Measurements from ENCODE around the gene ASB18.

The ASB18 gene

DNA sequence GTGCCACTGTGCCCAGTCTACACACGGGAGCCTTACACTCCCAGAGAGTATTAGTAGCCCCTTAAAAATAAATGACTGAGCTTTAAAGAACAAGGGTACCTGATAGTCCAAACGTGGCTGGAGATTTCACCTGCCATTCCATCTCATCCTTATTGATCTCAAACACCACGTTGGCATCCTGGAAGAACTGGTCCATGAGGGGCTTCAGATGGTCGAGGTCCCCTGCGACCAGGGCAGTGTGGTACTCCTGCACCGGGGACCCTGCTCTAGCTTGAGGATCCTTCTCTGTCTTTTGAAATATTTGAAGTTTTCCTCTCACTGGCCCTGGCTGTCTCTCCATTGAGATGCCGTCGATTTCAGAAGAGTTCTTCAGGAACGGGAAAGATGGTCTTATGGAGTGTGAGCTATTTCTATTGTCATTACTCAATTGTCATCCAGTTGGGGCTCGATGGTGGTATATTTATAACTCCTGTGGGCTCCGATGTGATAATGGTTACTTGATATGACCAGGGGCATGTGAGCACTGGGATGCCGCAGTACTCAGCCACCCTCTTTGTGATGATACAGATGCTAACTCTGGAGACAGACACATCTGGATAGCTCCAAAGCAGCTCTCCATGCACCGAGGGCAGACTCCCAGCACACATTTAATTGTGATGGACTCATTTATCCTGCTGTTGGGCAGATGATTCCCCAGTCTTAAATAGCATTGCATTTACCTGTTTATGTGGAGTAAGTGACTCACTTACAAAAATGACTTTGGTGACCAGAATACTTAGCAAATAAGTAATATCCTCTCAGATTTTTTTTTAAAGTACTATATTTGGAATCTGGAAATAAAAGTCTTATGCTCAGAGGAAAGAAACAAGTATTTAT, 22.8 kb downstream of the ASB18 start:
- DNase-seq (ENCODE audit: low spot score) = no peak

DNA sequence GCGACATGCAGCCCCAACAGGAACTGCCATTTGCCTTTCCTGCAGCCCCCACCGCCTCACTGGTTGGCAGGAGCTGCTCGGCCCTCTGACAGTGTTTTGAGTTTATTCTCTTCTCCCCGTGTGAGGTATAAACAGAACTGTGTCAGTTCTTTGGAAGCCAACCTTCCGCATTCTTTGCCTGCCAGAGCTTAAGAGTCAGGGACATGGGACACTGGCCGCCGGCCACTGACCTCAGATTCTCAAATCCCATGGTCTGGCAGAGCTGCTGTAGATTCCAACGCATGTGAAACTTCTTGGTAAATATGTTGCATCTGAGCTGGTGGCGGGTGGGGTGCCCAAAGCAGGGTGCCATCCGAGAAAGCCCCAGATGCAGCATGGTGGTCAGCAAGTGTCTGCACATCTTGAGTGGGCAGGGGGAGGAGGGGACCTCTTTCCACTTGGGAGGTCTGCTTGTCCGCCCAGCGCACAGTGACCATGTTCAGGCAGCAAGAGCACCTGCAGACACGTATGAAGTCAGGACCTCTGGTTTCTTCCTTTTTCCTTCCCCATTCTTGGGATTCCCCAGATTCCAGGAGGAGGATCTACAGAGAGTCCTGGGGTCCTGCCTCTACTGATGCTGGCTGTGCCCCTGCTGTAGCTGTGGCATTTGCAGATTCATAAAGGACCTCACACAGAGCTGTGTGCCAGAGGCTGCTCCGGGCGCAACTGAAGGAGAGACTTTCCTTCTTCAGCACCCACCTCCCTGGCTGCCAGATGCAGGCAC, 23.8 kb downstream of the ASB18 start:
- peak; percentile 33 for DNase-seq (ENCODE audit: low spot score)

DNA sequence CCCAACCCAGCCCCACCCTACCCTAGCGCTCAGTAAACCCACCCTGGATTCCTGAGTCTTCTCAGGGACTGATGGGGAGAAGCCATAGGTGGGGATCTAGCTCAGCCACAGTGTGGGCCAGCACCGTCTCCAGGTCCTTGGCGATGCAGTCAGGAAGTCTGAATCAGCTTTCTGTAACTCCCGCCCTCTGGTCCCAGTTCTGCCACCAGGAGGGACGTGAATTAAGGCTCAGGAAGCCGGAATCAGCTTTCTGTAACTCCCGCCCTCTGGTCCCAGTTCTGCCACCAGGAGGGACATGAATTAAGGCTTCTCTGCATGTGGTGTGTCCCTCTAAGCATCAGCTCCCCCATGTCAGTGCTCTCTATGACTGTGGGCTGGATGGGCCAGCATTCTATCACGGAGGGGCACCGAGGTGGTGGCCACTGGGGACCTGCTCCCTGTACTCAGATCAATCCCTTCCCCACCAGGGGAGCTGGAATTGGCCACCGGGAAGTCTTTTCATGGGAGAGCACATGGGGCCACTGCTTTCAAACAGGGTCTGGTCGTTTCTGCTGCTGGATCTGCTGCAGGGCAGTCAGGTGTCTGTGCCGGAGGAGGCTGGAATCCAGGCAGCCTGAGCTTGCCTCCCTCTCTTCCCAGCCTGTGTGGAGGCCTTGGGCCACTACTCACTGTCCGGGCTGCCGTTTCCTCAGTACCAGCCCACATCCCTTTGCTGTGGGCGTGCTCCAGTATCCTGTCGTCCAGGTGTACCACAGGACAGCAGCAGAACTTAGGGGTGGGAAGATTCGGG, 24.7 kb downstream of the ASB18 start:
- no peak for DNase-seq (ENCODE audit: low spot score)

DNA sequence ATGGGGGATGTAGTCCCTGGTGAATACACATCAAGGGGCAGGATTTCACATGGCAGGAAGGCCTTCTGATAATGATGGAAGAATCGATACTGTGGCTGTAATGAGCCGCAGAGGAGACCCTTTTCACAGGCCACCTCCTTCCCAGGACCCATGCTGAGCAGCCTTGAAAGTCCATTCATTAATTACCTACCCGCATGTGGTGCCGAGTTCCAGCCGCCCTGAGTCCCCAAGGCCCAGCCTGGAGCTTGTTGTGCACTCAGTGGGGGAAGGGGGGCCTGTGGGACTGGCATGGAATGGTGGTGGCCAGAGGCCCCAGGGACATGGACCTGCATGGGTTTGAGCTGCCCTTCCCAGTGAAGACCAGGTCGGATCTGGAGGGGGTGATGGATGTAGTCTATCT, 25.5 kb downstream of the ASB18 start:
- no peak for DNase-seq (ENCODE audit: low spot score)

DNA sequence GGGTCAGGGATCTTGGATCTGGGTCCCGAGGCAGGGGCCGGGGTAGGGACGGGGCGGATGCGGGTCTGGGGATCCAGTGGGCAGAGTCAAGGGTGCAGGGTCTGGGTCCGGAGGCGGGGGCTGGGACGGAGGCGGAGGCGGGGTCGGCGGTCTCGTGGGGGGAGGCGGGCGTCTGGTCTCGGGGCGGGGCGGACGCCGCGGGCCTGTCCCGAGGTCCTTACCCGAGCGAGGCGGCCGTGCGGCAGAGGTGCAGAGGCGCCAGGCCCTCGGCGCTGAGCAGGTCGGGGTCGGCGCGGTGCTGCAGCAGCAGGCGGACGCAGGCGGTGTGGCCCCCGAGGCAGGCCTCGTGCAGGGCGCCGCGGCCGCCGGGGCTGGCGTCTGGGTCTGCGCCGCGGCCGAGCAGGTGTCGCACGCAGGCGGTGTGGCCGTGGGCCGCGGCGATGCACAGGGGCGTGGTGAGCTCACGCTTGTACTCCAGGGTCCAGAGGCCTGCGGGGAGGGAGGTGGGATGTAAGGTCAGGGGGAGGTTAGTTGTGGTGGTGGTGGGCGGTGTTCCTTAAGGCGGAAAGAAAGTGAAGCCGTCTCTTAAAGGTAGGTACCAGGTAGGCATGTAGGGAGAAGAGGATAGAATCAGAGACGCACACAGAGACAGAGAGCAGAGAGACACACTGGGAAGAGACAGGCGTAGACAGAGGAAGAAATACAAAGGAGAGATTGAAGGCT, 26.6 kb downstream of the ASB18 start:
- DNase-seq (ENCODE audit: low spot score) = peak; percentile 82

DNA sequence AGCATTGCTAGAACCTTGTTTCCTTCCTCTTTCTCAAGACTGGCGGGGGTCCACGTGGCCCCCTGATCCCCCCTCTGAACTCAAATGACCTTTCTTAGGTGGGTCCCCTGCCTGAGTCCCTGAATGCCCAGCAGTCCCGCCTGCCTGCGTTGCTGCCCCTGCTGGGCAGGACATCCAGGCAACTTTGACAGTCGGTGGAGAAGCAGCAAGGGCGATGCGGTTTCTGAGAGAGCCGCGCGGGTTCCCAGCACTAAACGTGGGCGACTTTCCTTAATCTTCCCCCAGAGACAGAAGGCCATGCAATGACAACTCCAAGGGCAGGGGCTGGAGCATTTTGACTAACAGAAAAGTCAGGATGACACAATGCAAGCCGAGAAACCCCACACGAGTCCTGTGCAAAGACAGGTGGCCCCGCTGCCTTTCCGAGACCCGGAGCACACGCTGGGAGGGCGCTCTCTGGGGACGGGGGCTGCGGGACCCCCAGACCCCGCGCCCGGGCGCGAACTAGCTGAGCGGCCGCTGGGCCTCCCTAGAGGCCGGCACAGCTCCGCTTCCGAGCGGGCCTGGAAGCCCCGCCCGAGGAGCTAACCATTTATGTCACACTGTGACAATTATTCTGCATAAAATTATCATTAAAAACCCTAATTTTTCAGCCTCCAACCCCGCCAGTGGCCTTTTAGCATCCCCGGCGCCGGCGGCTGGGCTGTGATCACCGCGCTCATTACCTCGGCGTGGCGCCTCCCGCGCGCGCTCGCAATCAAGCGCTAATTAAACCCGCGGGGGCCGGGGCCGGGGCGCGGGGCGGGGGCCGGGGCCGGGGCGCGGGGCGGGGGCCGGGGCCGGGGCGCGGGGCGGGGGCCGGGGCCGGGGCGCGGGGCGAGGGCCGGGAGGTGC, 27.4 kb downstream of the ASB18 start:
- DNase-seq (ENCODE audit: low spot score) = peak; percentile 34

DNA sequence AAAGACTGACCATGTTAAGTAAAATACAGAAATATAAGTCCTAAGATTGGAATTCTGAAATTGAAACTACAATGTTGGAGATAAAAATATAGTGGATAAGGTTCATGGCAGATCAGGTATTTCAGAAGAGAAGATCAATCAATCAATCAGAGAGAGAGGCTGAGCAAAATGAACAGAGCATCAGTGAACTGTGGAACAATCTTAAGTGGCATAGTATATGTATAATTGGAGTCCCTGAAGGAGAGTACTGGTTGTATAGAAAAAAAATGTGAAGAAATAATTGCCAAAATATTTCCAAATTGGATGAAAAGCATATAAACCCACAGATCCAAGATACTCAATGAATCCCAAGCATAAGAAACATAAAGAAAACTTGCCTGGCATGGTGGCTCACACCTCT, 35.0 kb downstream of the ASB18 start:
- no peak for DNase-seq (ENCODE audit: low spot score)

DNA sequence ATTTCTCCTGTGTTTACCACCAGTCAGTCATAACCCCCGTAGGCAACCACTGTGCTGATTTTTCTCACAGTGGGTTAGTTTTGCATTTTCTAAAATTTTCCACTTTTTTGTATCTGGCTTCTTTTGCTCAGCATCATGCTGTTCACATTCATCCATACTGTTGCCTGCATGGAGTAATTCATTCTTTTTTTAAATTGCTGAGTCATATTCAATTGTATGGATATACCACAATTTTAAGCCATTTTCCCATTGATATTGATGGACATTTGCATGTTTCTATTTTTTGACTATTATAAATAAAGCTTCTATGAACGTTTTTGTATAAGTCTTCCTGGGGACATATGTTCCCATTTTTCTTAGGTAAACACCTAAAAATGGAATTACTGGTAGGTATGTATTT, 40.5 kb downstream of the ASB18 start:
- DNase-seq (ENCODE audit: low spot score) = no peak

DNA sequence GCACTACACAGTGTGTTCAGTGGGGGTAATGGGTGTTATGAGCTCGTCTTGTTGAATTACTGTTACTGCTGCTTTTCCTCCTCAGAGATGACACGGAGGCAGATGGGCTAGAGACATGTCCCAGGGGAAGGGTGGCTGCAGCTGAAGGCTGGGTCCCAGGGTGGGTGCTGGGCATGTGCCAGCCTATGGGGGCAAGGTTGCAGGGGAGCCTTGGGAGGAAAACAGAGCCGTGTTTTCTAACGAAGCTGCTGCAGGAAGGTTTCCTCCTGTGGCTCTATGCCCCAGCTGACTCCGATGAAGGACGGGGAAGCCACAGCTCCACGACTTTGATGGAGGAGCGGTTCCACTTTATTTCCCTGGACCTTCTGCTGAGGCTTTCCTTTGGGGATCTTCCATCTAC, 42.4 kb downstream of the ASB18 start:
- no peak for DNase-seq (ENCODE audit: low spot score)

DNA sequence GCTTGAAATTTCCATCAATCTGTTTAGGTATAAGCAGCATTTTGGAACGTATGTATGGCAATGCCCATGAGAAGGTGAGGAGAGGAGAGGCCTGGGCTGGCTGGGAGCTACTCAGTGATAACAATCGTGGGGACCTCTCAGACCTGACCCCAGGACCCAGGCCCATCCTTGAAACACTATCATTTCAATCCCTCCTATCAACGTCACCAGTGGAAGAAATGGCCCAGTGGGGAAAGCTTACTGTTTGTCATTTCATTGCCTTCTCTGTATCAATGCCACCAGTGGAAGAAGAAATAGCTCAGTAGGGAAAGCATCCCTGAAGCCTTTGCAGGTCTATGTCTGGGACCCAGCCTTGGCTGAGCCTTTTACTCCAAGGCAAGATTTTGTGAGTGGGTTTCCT, 44.8 kb downstream of the ASB18 start:
- no peak for DNase-seq (ENCODE audit: low spot score)

DNA sequence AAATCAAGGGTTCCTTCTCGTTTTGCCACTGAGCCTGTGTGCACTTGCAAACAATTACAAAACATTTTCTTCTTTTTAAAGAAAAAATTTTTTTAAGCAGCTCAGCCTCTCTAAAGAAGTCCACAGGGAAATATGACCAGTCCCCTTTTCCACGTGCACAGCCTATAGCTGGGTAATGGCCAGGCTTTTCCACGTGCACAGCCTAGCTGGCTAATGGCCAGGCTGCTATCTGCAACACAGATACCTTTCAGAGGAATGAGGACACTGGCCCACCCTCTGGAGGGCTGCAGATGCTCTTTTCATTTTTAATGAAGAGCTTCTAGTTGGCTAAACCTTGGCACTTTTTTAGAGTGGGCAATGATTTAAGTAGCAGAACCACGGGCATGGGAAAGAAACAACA, 46.3 kb downstream of the ASB18 start:
- no peak for DNase-seq (ENCODE audit: low spot score)

DNA sequence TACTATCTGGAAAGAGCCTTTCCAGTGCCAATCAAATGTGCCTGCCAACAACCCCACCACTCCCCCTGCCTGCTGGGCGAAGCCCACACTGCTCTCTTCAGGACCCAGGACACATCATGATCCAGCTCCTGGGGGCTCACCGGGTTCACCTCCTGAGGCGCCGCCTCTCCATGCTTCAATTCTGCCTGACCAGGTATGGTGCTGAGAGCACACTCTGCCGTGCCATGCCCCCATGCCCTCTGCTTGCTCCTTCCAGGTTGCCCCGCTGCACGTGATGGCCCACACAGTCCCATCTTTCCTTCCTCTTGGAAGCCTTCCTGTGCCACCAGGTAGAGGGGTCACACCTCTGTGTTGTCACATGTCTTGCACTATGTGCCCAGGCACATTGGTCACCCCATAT, 47.5 kb downstream of the ASB18 start:
- DNase-seq (ENCODE audit: low spot score) = no peak

DNA sequence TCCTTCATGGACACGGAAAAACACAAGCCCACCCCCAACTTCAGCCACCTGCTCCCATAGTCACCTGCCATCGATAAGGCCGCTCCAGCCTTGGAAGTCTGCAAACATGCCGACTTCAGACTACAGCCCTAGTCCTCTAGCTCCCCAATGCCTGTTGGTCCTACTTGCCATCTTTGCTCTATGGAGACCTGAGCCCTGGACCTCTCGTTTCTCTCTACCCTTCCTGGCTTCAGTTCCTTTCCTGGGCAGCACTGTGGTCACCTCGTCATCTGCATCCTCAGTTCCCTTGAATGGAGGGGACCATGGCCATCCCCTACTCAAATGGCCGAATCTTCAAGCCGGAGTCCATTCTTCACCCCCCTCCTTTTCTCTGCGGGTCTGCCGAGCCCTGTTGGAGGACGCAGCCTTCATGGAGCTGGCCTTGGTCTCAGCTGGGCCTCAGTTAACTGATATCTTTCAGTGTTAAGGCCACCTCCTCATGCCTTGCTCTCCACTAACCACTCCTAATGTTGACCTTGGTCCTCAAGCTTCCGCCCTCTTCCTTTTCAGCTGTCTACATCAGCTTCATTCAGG, 48.4 kb downstream of the ASB18 start:
- no peak for DNase-seq (ENCODE audit: low spot score)

DNA sequence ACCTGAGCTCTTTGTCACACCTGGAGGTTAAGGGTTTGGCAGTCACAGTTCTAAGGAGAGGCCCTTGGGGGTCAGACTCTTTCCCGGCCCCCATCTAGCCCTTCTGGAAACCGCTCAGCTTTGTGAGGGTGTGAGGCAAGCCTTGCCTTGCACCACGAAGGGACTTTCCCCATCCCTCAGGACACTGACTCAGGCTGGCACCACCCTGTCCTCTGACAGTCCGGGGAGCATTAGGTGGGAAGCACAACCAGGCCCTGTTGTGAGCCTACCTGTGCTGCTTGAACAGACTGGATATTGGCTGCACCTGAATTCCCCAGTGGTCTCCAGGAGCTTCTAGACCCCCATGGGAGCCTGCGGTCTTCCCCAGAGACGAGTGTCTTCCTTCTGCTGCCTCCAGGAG, 49.0 kb downstream of the ASB18 start:
- no peak for DNase-seq (ENCODE audit: low spot score)

DNA sequence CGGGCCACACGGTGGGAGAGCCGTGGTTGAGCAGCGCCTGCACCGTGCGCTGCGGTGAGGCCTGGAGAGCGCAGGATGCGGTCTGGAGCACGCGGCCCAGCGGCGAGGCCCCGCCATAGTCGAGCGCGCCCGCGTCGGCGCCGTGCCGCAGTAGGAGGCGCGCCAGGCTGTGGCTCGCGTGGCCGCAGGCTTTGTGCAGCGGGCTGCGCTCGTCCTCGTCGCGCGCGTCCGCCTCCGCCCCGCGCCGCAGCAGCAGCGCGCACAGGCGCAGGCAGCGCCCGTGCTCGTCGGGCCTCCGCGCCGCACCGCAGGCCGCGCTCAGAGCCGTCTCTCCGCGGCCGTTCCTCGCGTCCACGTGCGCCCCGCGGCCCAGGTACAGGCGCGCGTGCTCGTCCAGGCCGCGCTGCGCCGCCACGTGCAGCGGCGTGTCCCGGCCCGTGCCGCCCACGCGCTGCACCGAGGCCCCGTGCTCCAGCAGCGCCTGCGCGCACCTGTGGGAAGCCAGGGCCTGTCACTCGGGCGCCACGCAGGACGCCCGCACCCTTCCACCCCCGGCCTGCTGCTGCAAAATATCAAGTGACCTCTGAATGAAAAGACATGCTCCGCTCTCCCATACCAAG, 49.7 kb downstream of the ASB18 start:
- no peak for DNase-seq (ENCODE audit: low spot score)

DNA sequence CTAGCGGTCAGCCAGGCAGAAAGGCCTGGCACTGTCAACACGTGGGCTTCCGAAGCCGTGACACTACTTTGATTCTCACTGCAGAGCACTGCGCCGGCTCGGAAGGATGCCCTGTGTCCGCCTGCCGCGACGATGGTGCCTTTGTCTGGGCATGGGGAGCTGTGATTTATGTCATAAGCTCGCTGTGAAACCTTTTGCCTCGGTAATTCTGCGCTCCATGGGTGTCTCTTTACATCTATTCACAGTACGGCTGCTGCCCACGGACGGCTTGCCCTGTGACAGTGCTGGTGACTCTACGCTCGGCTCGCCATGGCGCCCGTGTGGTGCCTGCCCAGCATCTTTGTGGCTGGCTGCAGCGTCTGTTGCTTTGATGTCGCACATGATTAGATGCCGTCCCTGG, 52.9 kb downstream of the ASB18 start:
- no peak for DNase-seq (ENCODE audit: low spot score)

DNA sequence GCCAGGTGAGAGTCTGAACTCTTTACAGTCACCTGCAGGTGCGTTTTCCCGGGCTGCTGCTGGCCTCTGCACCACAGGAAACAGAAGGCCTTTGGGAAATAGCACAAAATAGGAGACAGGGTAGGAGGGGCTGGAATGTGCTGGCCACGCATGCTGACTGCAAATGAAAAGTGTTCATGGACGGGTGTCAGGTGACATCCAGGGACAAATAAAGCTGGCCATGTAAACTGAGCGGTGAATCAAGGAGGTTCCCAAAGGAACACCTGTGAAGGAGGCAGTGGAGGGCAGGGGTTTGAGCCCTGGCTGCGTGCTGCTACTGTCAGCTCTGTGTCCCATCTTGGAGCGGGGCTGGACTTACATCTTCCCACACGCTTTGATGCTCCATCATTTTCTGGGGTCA, 53.7 kb downstream of the ASB18 start:
- peak; percentile 50 for DNase-seq (ENCODE audit: low spot score)

DNA sequence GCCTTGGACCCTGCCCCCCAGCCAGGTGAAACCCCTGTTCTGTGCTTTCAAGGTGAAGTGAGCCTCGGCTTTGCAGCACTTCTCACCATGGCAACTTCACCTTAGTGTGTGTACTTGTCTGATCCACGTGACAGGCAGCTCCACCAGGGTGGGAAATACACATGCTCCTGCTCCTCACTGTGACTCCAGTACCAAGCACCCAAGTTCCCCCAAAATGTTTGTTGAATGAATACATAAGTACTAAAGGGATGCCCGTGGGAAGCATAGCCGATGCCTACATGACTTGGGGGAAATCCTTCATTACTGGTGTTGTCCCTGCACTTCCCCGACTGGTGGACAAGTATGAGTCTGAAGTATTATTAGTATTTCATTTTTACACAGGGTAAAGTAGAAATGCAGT, 54.2 kb downstream of the ASB18 start:
- no peak for DNase-seq (ENCODE audit: low spot score)

DNA sequence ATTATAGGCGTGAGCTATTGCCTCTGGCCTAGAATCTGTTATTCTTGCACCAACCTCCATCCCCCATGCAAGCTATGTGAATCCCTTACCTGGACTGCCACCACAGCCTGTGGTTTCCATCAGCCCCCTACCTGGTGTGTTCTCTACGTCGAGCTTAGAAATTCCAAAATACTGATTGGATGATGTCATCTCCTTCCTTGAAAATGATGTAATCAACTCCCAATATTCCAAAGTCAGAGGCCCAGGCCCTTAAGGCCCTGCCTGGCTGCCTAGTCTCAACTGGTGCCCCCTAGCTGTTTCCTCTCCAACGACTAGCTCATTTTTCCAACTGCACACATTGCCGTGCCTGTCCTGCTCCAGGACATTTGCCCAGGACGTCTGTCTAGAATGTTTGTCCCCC, 54.7 kb downstream of the ASB18 start:
- peak; percentile 58 for DNase-seq (ENCODE audit: low spot score)
